Gastrocnemius medialis (tissue), 4 donors: ENCODE data around the gene TIGD2. TPM values are rescaled to one million over a fixed set of nuclear protein-coding genes. Genes with fewer than 3 reads are reported as not detected.

Source experiments
- ATAC-seq, 2 donors: fragments of 150-250 bp; one replicate each; pipeline ENCODE4 v1.9.1; 2016
- DNase-seq, 2 donors: peaks; one replicate each; pipeline ENCODE4 v3.0.0-alpha.2; 2019
- H3K27ac ChIP-seq, 4 donors: fragments of 200-600 bp; sonication (generic); 1 replicate in 1 of 4; 2 replicates in 3 of 4; pipeline ENCODE4 v1.5.1; 2016 to 2018; ENCODE audit warnings: mild to moderate bottlenecking in 2 of 4, moderate library complexity in 1 of 4
- H3K27me3 ChIP-seq, 3 donors: fragments of 200-600 bp; sonication (generic) in 2 of 3; 1 replicate in 1 of 3; 2 replicates in 2 of 3; pipeline versions ENCODE4 v1.5.1 to v1.6.0; 2016 to 2019; ENCODE audit warnings: mild to moderate bottlenecking in 1 of 3, moderate library complexity in 1 of 3
- H3K36me3 ChIP-seq, 2 donors: fragments of 200-600 bp; sonication (generic) in 1 of 2; one replicate each; pipeline ENCODE4 v1.5.1; 2017 to 2018
- H3K4me1 ChIP-seq, 2 donors: fragments of 200-600 bp; sonication (generic) in 1 of 2; one replicate each; pipeline ENCODE4 v1.5.1; 2016 to 2017; ENCODE audit warnings: mild to moderate bottlenecking in 2 of 2
- H3K4me3 ChIP-seq, 4 donors: fragments of 200-600 bp; sonication (generic) in 3 of 4; 1 replicate in 1 of 4; 2 replicates in 3 of 4; pipeline ENCODE4 v1.5.1; 2016 to 2019; ENCODE audit warnings: mild to moderate bottlenecking in 2 of 4
- H3K9me3 ChIP-seq, 3 donors: fragments of 200-600 bp; sonication (generic) in 2 of 3; 1 replicate in 1 of 3; 2 replicates in 2 of 3; pipeline ENCODE4 v1.5.1; 2016 to 2019
- POLR2A ChIP-seq, 2 donors: fragments of 450-650 bp; IDR thresholded peaks; one replicate each; pipeline ENCODE4 v1.6.1; 2017; ENCODE audit warnings: antibody characterized with exemption in 2 of 2, mild to moderate bottlenecking in 2 of 2, moderate library complexity in 2 of 2
- in situ Hi-C, 4 donors: fragments of 200-750 bp; cut with MboI; loops; one replicate each; pipeline versions ENCODE4 v1.15.0 to v1.8.0; 2017; ENCODE audit warnings: low sequenced_read_pairs in 4 of 4
- intact Hi-C: fragments of 100-400 bp; cut with DNase I; formaldehyde crosslinking; loops from one replicate; pipeline ENCODE4 v1.15.1; 2023; ENCODE audit warnings: low total_unique reads
- total RNA-seq, 4 donors: library from RNA; depleted of rRNA; stranded (reverse); fragments of >200 nt; gene quantifications; one replicate each; pipeline versions ENCODE4 v1.1.0 to v1.2.3, GENCODE V29; 2016
- TF ChIP-seq, protein P1 (sequence below), 5 experiments: fragments of 450-650 bp in 3 of 5; fragments of 200-600 bp in 2 of 5; sonication (generic) in 2 of 5; IDR thresholded peaks in 4 of 5; conservative IDR thresholded peaks in 1 of 5; 1 replicate in 4 of 5; 2 replicates in 1 of 5; pipeline ENCODE4 v1.5.1; 2016 to 2019; ENCODE audit warnings: antibody characterized with exemption in 5 of 5, mild to moderate bottlenecking in 3 of 5, moderate library complexity in 3 of 5

The TIGD2 gene
- total RNA-seq, 4 donors from 2014 or later, result 1.7 to 2.8 (median 2.4) TPM

GRCh38 chr4:89111833-89112563, 665 bp downstream of the TIGD2 start:
- H3K27me3 ChIP-seq, result no peaks in the 10 kb centered on the region
- H3K36me3 ChIP-seq, result no peaks in the 10 kb centered on the region
- peaks cover 9 to 13% of the 10 kb centered on the region in 2 donors for H3K4me1 ChIP-seq
- peak overlapping the region; percentile 71 to 95 (median 88) for H3K4me3 ChIP-seq
- in situ Hi-C loops, result no loop called here
- intact Hi-C loops, result loop anchor here (1.0 to 10.0 kb wide), 8 partner anchors 55 to 1690 kb away; partner anchors contain the start of genes FAM13A, HERC3, NUDT9 and PPM1K
- TF ChIP-seq, protein P1, sequence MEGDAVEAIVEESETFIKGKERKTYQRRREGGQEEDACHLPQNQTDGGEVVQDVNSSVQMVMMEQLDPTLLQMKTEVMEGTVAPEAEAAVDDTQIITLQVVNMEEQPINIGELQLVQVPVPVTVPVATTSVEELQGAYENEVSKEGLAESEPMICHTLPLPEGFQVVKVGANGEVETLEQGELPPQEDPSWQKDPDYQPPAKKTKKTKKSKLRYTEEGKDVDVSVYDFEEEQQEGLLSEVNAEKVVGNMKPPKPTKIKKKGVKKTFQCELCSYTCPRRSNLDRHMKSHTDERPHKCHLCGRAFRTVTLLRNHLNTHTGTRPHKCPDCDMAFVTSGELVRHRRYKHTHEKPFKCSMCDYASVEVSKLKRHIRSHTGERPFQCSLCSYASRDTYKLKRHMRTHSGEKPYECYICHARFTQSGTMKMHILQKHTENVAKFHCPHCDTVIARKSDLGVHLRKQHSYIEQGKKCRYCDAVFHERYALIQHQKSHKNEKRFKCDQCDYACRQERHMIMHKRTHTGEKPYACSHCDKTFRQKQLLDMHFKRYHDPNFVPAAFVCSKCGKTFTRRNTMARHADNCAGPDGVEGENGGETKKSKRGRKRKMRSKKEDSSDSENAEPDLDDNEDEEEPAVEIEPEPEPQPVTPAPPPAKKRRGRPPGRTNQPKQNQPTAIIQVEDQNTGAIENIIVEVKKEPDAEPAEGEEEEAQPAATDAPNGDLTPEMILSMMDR (IDR thresholded peaks at IDR 0.05 in 4 of 5, conservative IDR thresholded peaks at IDR 0.05 in 1 of 5), result no peak
- no peak for TF ChIP-seq POLR2A (IDR thresholded peaks at IDR 0.05)
- ATAC-seq, result peak in 1 of 2 donors; percentile 47
- peak overlapping the region; percentile 87 to 94 (median 92) for H3K27ac ChIP-seq
- peak in 1 of 2 donors; percentile 36 for DNase-seq
- no peaks in the 10 kb centered on the region for H3K9me3 ChIP-seq

- Histone ChIP-seq H3K36me3 (no peaks in the 10 kb centered on the region), H3K4me3 (no peak overlapping the region), H3K9me3 (no peaks in the 10 kb centered on the region), H3K4me1 (peaks cover 9 to 13% of the 10 kb centered on the region in 2 donors), H3K27ac (no peak overlapping the region), H3K27me3 (no peaks in the 10 kb centered on the region)
- DNase-seq, result no peak
- intact Hi-C loops, result loop anchor here (5.0 to 10.0 kb wide), 4 partner anchors 409 to 1691 kb away; partner anchors contain the start of genes HERC3, NUDT9 and PPM1K
- TF ChIP-seq POLR2A (IDR thresholded peaks at IDR 0.05), result no peak
- TF ChIP-seq, protein P1 (IDR thresholded peaks at IDR 0.05 in 4 of 5, conservative IDR thresholded peaks at IDR 0.05 in 1 of 5), result no peak
- in situ Hi-C loops, result no loop called here
- no peak for ATAC-seq
Observed at GRCh38 chr4:89113415-89113814, 2.1 kb downstream of the TIGD2 start.

GRCh38 chr4:89114100-89114499, 2.8 kb downstream of the TIGD2 start:
- Histone ChIP-seq H3K27ac (no peak overlapping the region), H3K36me3 (no peaks in the 10 kb centered on the region), H3K4me3 (no peak overlapping the region), H3K27me3 (no peaks in the 10 kb centered on the region), H3K4me1 (peaks cover 9 to 13% of the 10 kb centered on the region in 2 donors), H3K9me3 (no peaks in the 10 kb centered on the region)
- no peak for ATAC-seq
- in situ Hi-C loops, result no loop called here
- DNase-seq, result no peak
- TF ChIP-seq POLR2A (IDR thresholded peaks at IDR 0.05), result no peak
- TF ChIP-seq, protein P1 (IDR thresholded peaks at IDR 0.05 in 4 of 5, conservative IDR thresholded peaks at IDR 0.05 in 1 of 5), result no peak
- intact Hi-C loops, result loop anchor here (5.0 to 10.0 kb wide), 4 partner anchors 409 to 1692 kb away; partner anchors contain the start of genes HERC3, NUDT9 and PPM1K

DNA sequence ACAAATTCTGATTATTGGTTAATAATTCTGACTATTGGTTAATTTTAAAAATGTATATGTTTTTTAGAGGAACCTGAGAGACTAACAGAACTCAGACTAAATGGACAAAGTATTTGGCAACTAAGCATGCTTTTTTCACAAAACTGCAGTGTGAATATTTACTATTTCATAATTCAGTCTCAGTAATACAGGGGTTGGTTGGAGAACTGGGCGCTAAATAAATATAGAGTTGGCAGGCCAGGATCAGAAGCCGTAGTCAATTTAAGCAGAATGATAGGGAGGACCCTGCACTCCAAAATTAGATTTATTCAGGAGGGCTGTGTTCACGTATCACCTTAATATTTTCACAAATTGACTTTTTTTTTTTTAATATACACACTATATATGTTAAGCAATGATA, 5.8 kb downstream of the TIGD2 start:
- Histone ChIP-seq H3K36me3 (no peaks in the 10 kb centered on the region), H3K27me3 (no peaks in the 10 kb centered on the region), H3K27ac (no peak overlapping the region), H3K9me3 (no peaks in the 10 kb centered on the region), H3K4me1 (peaks cover 5 to 6% of the 10 kb centered on the region in 2 donors), H3K4me3 (no peak overlapping the region)
- DNase-seq (no peak), ATAC-seq (no peak)
- in situ Hi-C loops (no loop called here), intact Hi-C loops (loop anchor here (10.0 kb wide), 1 partner anchor 412 kb away; no protein-coding TSS in a partner anchor)
- TF ChIP-seq, protein P1 (IDR thresholded peaks at IDR 0.05 in 4 of 5, conservative IDR thresholded peaks at IDR 0.05 in 1 of 5), result no peak
- TF ChIP-seq POLR2A (IDR thresholded peaks at IDR 0.05), result no peak
